Lower leg skin (tissue), 3 donors: ENCODE results near the gene RBL2.

Experiments
- POLR2A ChIP-seq, 2 donors: fragments of 450-650 bp; IDR thresholded peaks; one replicate each; pipeline ENCODE4 v1.6.1; 2016 to 2017; ENCODE audit warnings: antibody characterized with exemption in 2 of 2, mild to moderate bottlenecking in 1 of 2, moderate library complexity in 1 of 2
- TF ChIP-seq, protein P1 (sequence below), 3 donors: fragments of 450-650 bp; IDR thresholded peaks; one replicate each; pipeline ENCODE4 v1.5.1; 2016; ENCODE audit warnings: antibody characterized with exemption in 3 of 3, mild to moderate bottlenecking in 3 of 3, moderate library complexity in 2 of 3

DNA sequence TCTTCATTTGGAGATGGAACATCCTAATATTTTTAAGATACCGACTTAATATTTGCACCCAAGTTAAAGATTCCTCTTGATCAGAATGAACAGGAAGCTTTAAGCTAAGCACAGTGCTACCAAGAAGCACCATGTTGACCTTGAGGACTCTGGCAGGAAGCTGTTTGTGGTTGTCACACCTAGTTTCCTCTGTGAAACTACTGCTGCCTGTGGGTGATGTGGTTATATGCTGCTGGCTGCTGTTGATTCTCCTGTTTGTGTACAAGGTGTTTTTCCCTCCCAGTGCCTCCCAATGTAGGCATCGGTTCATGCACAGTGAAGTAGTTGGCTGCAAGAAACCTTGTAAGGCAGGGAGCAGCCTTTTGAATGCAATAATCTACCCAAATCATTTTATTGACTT is 23.4 kb downstream of the RBL2 start:
- TF ChIP-seq, protein P1, sequence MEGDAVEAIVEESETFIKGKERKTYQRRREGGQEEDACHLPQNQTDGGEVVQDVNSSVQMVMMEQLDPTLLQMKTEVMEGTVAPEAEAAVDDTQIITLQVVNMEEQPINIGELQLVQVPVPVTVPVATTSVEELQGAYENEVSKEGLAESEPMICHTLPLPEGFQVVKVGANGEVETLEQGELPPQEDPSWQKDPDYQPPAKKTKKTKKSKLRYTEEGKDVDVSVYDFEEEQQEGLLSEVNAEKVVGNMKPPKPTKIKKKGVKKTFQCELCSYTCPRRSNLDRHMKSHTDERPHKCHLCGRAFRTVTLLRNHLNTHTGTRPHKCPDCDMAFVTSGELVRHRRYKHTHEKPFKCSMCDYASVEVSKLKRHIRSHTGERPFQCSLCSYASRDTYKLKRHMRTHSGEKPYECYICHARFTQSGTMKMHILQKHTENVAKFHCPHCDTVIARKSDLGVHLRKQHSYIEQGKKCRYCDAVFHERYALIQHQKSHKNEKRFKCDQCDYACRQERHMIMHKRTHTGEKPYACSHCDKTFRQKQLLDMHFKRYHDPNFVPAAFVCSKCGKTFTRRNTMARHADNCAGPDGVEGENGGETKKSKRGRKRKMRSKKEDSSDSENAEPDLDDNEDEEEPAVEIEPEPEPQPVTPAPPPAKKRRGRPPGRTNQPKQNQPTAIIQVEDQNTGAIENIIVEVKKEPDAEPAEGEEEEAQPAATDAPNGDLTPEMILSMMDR (IDR thresholded peaks at IDR 0.05): no peak
- TF ChIP-seq POLR2A (IDR thresholded peaks at IDR 0.05): no peak
